ENCODE data around the gene PRKG1.

GRCh38 chr10:51789118-51789517 is 714.8 kb downstream of the PRKG1 start:
- TF ChIP-seq, protein P1, sequence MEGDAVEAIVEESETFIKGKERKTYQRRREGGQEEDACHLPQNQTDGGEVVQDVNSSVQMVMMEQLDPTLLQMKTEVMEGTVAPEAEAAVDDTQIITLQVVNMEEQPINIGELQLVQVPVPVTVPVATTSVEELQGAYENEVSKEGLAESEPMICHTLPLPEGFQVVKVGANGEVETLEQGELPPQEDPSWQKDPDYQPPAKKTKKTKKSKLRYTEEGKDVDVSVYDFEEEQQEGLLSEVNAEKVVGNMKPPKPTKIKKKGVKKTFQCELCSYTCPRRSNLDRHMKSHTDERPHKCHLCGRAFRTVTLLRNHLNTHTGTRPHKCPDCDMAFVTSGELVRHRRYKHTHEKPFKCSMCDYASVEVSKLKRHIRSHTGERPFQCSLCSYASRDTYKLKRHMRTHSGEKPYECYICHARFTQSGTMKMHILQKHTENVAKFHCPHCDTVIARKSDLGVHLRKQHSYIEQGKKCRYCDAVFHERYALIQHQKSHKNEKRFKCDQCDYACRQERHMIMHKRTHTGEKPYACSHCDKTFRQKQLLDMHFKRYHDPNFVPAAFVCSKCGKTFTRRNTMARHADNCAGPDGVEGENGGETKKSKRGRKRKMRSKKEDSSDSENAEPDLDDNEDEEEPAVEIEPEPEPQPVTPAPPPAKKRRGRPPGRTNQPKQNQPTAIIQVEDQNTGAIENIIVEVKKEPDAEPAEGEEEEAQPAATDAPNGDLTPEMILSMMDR (IDR thresholded peaks at IDR 0.05), result no peak
- TF ChIP-seq POLR2A (IDR thresholded peaks at IDR 0.05), result no peak
